HUES48 (cell line): ENCODE data around the gene MSI2.

Experiments used
- H3K27ac ChIP-seq: one replicate; pipeline ENCODE4 v1.7.0; 2013; ENCODE audit warnings: low read depth, low read length, inconsistent platforms
- H3K27me3 ChIP-seq: 2 replicates; pipeline ENCODE4 v1.6.1; 2013; ENCODE audit warnings: mild to moderate bottlenecking, low read length; ENCODE audit not compliant: control insufficient read depth, insufficient read depth
- H3K36me3 ChIP-seq: 2 replicates; pipeline ENCODE4 v1.6.1; 2013; ENCODE audit warnings: low read length; ENCODE audit not compliant: control insufficient read depth, insufficient read depth
- H3K4me1 ChIP-seq: 2 replicates; pipeline ENCODE4 v1.6.1; 2013; ENCODE audit warnings: mild to moderate bottlenecking, low read length; ENCODE audit not compliant: control insufficient read depth, insufficient read depth
- H3K4me3 ChIP-seq: 2 replicates; pipeline ENCODE4 v1.5.1; 2013; ENCODE audit warnings: mild to moderate bottlenecking, low read depth, low read length
- H3K9ac ChIP-seq: 2 replicates; pipeline ENCODE4 v1.6.1; 2013; ENCODE audit warnings: mild to moderate bottlenecking, low read depth, low read length, moderate library complexity
- H3K9me3 ChIP-seq: 2 replicates; pipeline ENCODE4 v1.6.1; 2013; ENCODE audit warnings: low read length; ENCODE audit not compliant: control insufficient read depth, insufficient read depth

MSI2 gene

GRCh38 chr17:57372156-57372555, 115.8 kb downstream of the MSI2 start:
- Histone ChIP-seq H3K27me3 (no peaks in the 10 kb centered on the region), H3K4me1 (peaks cover 25% of the 10 kb centered on the region), H3K27ac (no peak overlapping the region), H3K9me3 (peaks cover 5% of the 10 kb centered on the region), H3K4me3 (no peak overlapping the region), H3K36me3 (no peaks in the 10 kb centered on the region), H3K9ac (no peak overlapping the region)

DNA sequence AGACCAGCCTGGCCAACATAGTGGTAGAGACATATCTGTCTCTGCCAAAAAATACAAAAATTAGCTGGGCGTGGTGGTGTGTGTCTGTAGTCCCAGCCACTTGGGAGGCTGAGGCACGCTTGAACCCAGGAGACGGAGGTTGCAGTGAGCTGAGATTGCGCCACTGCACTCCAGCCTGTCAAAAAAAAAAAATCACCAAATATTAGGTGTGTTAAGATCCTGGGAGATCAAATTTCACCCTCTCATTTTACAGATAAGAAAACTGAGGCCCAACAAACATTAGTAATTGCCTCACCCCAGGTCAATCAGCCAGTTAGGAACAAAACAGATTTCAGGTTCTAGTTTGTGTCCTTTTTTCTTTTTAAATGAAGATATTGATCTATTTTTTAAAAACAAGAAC, 116.7 kb downstream of the MSI2 start:
- H3K4me1 ChIP-seq, result peaks cover 22% of the 10 kb centered on the region
- H3K9me3 ChIP-seq, result peaks cover 5% of the 10 kb centered on the region
- H3K27me3 ChIP-seq, result no peaks in the 10 kb centered on the region
- H3K4me3 ChIP-seq, result no peak overlapping the region
- no peak overlapping the region for H3K27ac ChIP-seq
- no peak overlapping the region for H3K9ac ChIP-seq
- H3K36me3 ChIP-seq, result no peaks in the 10 kb centered on the region

GRCh38 chr17:57373756-57374155, 117.4 kb downstream of the MSI2 start:
- H3K4me3 ChIP-seq, result no peak overlapping the region
- no peak overlapping the region for H3K27ac ChIP-seq

DNA sequence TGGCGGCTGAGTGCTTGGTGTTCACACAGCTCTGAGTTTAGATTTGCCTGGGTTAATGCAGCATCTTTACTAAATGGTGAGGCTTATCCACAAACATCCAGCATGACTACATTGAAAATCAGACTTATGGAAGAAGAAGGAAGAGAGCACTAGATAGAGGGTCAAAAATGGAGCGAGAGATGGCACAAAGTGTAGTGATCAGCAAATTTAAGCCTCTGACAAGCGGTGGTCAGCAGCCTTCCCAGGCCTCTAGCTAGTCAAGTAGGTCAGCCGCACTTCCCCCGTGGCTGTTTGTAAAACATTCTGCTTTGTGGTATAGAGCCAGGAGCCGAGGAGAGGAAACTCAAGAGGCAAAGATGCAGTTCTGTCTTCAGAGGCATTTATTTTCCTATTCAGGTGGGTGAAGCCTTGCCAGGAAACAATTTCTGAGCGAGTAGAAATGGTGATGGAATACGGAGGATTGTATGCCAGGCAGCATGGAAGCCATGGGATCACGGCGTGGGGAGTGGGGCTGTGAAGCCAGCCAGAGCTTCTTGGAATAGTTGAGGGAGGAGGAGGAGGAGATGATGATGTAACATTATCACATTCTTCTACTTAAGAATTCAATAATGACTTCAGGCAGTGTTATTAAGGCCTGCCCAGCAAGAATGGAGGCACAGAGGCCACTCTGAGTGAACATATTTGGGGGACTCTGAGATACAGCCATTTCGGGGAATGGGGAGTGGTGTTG, 118.9 kb downstream of the MSI2 start:
- no peak overlapping the region for H3K4me3 ChIP-seq
- no peak overlapping the region for H3K9ac ChIP-seq
- no peak overlapping the region for H3K27ac ChIP-seq
- H3K36me3 ChIP-seq, result no peaks in the 10 kb centered on the region
- peaks cover 24% of the 10 kb centered on the region for H3K4me1 ChIP-seq
- H3K9me3 ChIP-seq, result peaks cover 5% of the 10 kb centered on the region
- H3K27me3 ChIP-seq, result no peaks in the 10 kb centered on the region

More at GRCh38 chr17:57373756-57374155, 117.4 kb downstream of the MSI2 start:
- H3K9me3 ChIP-seq, result peaks cover 5% of the 10 kb centered on the region
- H3K27me3 ChIP-seq, result no peaks in the 10 kb centered on the region
- no peak overlapping the region for H3K9ac ChIP-seq
- H3K4me1 ChIP-seq, result peaks cover 24% of the 10 kb centered on the region
- no peaks in the 10 kb centered on the region for H3K36me3 ChIP-seq

DNA sequence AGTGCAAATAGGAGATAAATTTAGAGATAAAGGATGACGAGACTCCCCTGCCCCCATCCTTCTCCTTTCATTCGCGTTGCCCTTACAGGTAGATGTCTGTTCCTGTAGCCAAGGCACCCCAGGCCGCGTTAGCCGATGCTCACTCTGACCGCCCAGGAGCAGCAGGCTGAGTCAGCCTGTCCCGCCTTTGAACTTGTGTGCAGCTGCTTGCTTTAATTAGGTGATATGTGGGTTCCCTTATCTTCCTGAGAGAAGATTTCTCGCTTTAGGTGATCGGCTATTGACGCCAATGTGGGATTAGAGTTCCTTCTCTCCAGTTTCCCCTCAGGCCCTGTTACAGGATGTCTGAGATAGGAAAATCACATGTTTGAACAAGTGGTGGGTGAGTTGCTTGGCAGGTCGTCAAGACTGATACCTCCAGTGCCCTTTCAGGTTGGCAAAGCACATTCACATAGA, 119.5 kb downstream of the MSI2 start:
- Histone ChIP-seq H3K9ac (no peak overlapping the region), H3K27me3 (no peaks in the 10 kb centered on the region), H3K36me3 (no peaks in the 10 kb centered on the region), H3K27ac (no peak overlapping the region), H3K9me3 (peaks cover 5% of the 10 kb centered on the region), H3K4me3 (no peak overlapping the region), H3K4me1 (peaks cover 22% of the 10 kb centered on the region)

GRCh38 chr17:57377094-57377493, 120.8 kb downstream of the MSI2 start:
- H3K9ac ChIP-seq, result no peak overlapping the region
- no peaks in the 10 kb centered on the region for H3K36me3 ChIP-seq
- H3K9me3 ChIP-seq, result peaks cover 5% of the 10 kb centered on the region
- no peaks in the 10 kb centered on the region for H3K27me3 ChIP-seq
- H3K4me1 ChIP-seq, result peaks cover 29% of the 10 kb centered on the region
- H3K27ac ChIP-seq, result no peak overlapping the region
- H3K4me3 ChIP-seq, result no peak overlapping the region

GRCh38 chr17:57379237-57379894, 123.0 kb downstream of the MSI2 start:
- Histone ChIP-seq H3K4me1 (peaks cover 29% of the 10 kb centered on the region), H3K9me3 (no peaks in the 10 kb centered on the region), H3K27ac (peak overlapping the region; percentile 77), H3K36me3 (no peaks in the 10 kb centered on the region), H3K9ac (peak overlapping the region; percentile 38; the same call in 1 of the 2 replicates), H3K27me3 (no peaks in the 10 kb centered on the region), H3K4me3 (no peak overlapping the region)

DNA sequence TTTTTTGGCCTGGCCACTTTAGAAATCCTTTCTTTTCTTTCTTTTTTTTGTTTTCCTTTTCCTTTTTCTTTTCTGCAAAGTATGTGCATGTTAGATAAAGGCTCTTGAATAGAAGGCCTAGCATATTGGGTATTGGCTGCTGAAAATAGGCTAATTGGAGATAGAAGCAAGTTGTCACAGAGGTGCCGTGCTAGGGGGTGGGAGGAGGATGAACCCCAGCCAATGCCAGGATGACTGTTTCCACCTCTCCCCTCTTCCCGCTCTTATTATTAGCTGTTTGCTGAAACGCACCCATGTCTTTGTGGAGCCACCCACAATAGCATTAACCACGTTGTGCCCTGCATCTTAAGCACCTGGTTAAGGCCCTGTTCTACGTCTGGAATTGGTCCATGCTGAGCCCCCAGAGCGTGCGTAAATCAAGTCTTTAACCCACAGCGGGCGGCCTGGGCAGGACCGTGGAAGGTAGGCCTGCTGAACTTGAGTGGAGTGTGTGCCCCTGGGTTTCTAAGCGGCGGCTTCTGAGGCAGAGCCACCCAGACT, 123.6 kb downstream of the MSI2 start:
- Histone ChIP-seq H3K27ac (peak overlapping the region; percentile 77), H3K9ac (0 out of 2 replicates have a peak overlapping the region, but pooled peaks have one; percentile 14), H3K4me1 (peaks cover 29% of the 10 kb centered on the region), H3K27me3 (no peaks in the 10 kb centered on the region), H3K36me3 (no peaks in the 10 kb centered on the region), H3K4me3 (no peak overlapping the region), H3K9me3 (no peaks in the 10 kb centered on the region)

GRCh38 chr17:57381498-57381897, 125.2 kb downstream of the MSI2 start:
- Histone ChIP-seq H3K27me3 (no peaks in the 10 kb centered on the region), H3K4me1 (peaks cover 29% of the 10 kb centered on the region), H3K9me3 (no peaks in the 10 kb centered on the region), H3K9ac (no peak overlapping the region), H3K4me3 (no peak overlapping the region), H3K27ac (no peak overlapping the region), H3K36me3 (no peaks in the 10 kb centered on the region)

- no peaks in the 10 kb centered on the region for H3K27me3 ChIP-seq
- H3K27ac ChIP-seq, result no peak overlapping the region
- no peak overlapping the region for H3K4me3 ChIP-seq
- H3K9me3 ChIP-seq, result no peaks in the 10 kb centered on the region
- H3K9ac ChIP-seq, result no peak overlapping the region
- H3K36me3 ChIP-seq, result no peaks in the 10 kb centered on the region
- H3K4me1 ChIP-seq, result peaks cover 22% of the 10 kb centered on the region
Measured at GRCh38 chr17:57384219-57384618, 127.9 kb downstream of the MSI2 start.

GRCh38 chr17:57385975-57386374, 129.7 kb downstream of the MSI2 start:
- Histone ChIP-seq H3K27me3 (no peaks in the 10 kb centered on the region), H3K9ac (no peak overlapping the region), H3K4me3 (no peak overlapping the region), H3K4me1 (peaks cover 20% of the 10 kb centered on the region), H3K9me3 (no peaks in the 10 kb centered on the region), H3K36me3 (no peaks in the 10 kb centered on the region), H3K27ac (no peak overlapping the region)
